HFFc6 (cell line): ENCODE data around the gene FHIT. TPM values are rescaled to one million over a fixed set of nuclear protein-coding genes. Genes with fewer than 3 reads are reported as not detected.

Source experiments
- DNase-seq: peaks from one replicate; pipeline ENCODE4 v3.0.0-alpha.2; 2018
- H3K27ac Mint-ChIP-seq: 2 replicates; pipeline ENCODE4 v1.8.0; 2020; ENCODE audit warnings: mild to moderate bottlenecking, mixed read lengths
- H3K27me3 Mint-ChIP-seq: 2 replicates; pipeline ENCODE4 v1.8.0; 2021; ENCODE audit warnings: mild to moderate bottlenecking, moderate library complexity, mixed read lengths; ENCODE audit not compliant: insufficient read depth
- H3K36me3 Mint-ChIP-seq: 2 replicates; pipeline ENCODE4 v1.8.0; 2021; ENCODE audit warnings: low read depth, mixed read lengths
- H3K4me1 Mint-ChIP-seq: 2 replicates; pipeline ENCODE4 v1.8.0; 2020; ENCODE audit warnings: low read depth, mixed read lengths
- H3K4me3 Mint-ChIP-seq: 2 replicates; pipeline ENCODE4 v1.8.0; 2020; ENCODE audit warnings: mild to moderate bottlenecking, moderate library complexity, mixed read lengths
- H3K9me3 Mint-ChIP-seq: 2 replicates; pipeline ENCODE4 v1.8.0; 2020; ENCODE audit warnings: mild to moderate bottlenecking, mixed read lengths
- CTCF ChIP-seq: fragments of 200-600 bp; sonication (generic); IDR thresholded peaks from 2 replicates; pipeline ENCODE4 v1.5.0; 2021; ENCODE audit warnings: antibody characterized with exemption, mild to moderate bottlenecking
- total RNA-seq, 6 experiments: library from RNA; stranded (reverse); fragmentation: NEBNext Ultra II Directional; extraction: Animal tissue kit (Norgen Biotek cat#: 25700); gene quantifications; 2 replicates in 1 of 6; 3 replicates in 5 of 6; pipeline ENCODE4 v1.2.3, GENCODE V29; 2021

The FHIT gene
- total RNA-seq, 6 experiments from 2014 or later: 0.33 to 0.38 TPM; not detected in 4

DNA sequence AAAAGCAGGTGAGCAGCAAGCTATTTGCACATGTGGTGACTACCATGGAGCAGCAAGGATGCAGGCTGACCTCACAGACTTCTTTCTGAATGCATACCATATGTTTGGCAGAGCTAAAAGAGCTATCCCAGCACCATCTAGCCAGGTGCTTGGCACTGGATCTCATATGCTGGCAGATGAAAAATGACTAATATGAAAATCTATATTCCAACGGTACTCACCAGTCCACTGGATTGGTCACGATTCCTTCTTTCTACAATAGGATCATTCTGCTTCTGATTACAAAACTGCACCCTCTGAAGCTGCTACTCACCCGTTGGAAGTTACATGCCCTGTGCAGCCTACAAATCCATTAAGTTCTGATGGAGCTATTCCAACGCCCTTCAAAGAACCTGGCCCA is 1487.1 kb downstream of the FHIT start:
- Mint-ChIP-seq H3K9me3 (no peaks in the 10 kb centered on the region), H3K27ac (no peak overlapping the region), H3K4me3 (no peak overlapping the region), H3K27me3 (peaks cover 6% of the 10 kb centered on the region), H3K4me1 (peaks cover 16% of the 10 kb centered on the region), H3K36me3 (no peaks in the 10 kb centered on the region)
- TF ChIP-seq CTCF: no peak
- no peak for DNase-seq

DNA sequence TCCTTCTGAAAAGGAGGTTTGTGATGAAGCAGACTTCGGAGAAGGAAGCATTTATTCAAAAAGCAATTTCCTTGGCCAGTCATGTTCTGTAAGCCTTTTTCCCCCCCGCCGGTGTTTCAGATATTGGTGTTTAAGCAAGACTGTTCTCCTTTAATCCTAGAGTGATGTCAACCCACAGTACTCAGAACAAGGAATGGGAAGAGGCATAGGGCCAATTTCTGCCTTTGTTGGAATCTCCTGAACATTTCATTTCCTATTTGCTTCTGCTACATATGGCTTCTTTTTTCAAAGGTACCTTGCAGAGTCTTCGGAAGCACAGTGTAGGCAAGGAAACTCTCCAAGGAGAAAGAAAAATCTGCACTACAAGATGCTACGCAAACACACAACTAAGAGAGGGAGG is 1488.3 kb downstream of the FHIT start:
- no peak overlapping the region for H3K4me3 Mint-ChIP-seq
- TF ChIP-seq CTCF: no peak
- peaks cover 12% of the 10 kb centered on the region for H3K27me3 Mint-ChIP-seq
- H3K9me3 Mint-ChIP-seq: no peaks in the 10 kb centered on the region
- DNase-seq: no peak
- no peak overlapping the region for H3K27ac Mint-ChIP-seq
- no peaks in the 10 kb centered on the region for H3K36me3 Mint-ChIP-seq
- peaks cover 16% of the 10 kb centered on the region for H3K4me1 Mint-ChIP-seq

DNA sequence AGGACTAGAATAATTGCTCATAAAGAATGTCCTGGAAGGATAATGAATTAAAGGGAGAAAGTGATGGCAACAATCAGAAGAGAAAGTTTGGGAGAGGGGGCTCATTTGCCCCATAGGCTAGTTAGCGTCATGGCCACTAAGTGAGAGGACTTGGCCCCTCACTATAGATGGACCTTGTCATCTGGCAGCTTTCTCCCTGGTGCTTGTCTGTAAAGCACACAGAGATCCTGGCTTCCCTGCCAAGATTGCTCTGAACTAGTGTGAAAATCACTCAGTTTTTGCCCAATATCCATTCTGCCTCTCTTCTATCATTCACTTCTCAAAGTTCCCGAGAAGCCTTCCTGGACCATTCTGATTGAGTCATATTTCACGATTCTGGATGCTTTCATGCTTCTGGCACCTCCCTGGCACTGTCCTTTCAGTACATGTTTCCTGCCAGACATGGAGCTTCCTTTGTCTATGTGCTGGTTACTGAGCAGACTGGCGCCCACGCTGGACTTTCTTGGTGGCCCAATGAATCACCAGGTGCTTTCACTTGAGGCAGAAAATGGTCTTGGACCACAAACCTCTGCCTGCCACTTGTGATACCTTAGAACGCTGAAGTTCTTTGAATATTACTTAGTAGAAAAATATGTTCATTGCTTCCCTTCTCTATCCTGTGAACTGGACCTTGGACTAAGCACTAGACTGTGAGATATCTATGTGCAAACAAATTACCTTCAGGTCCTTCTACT is 1491.8 kb downstream of the FHIT start:
- H3K27ac Mint-ChIP-seq: no peak overlapping the region
- no peak for DNase-seq
- H3K27me3 Mint-ChIP-seq: peaks cover 14% of the 10 kb centered on the region
- no peak overlapping the region for H3K4me3 Mint-ChIP-seq
- no peaks in the 10 kb centered on the region for H3K4me1 Mint-ChIP-seq
- no peaks in the 10 kb centered on the region for H3K9me3 Mint-ChIP-seq
- no peaks in the 10 kb centered on the region for H3K36me3 Mint-ChIP-seq
- TF ChIP-seq CTCF: no peak

DNA sequence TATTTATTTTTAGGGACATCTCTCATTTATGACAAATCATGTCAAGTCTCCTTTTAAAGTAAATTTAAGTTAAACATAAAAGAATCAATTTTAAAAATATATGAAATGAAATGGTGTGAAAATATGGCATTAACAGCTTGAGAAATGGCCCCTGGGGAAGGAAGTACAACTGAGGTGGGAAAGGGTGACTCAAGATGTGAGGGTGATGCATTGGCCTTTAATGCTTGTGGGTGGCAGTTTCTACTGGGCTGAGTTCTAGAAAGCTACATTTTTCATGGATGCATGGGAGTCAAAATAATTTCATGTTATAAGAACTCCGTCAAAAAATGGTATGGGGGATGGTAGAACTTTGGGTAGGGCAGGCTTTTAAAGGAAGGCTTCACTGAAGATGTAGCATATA is 1492.6 kb downstream of the FHIT start:
- Mint-ChIP-seq H3K9me3 (no peaks in the 10 kb centered on the region), H3K36me3 (no peaks in the 10 kb centered on the region), H3K27ac (no peak overlapping the region), H3K4me1 (no peaks in the 10 kb centered on the region), H3K27me3 (peaks cover 14% of the 10 kb centered on the region), H3K4me3 (no peak overlapping the region)
- TF ChIP-seq CTCF: no peak
- no peak for DNase-seq

GRCh38 chr3:59756934-59757333 is 1494.3 kb downstream of the FHIT start:
- Mint-ChIP-seq H3K4me1 (no peaks in the 10 kb centered on the region), H3K4me3 (no peak overlapping the region), H3K27me3 (peaks cover 14% of the 10 kb centered on the region), H3K36me3 (no peaks in the 10 kb centered on the region), H3K27ac (no peak overlapping the region), H3K9me3 (no peaks in the 10 kb centered on the region)
- no peak for TF ChIP-seq CTCF
- DNase-seq: no peak
